Suprapubic skin (tissue), 4 donors: ENCODE data around the gene GAP43.

Experiments
- POLR2A ChIP-seq, 2 donors: fragments of 450-650 bp; IDR thresholded peaks; one replicate each; pipeline ENCODE4 v1.6.1; 2017; ENCODE audit warnings: antibody characterized with exemption in 2 of 2, mild to moderate bottlenecking in 2 of 2, moderate library complexity in 2 of 2
- POLR2AphosphoS5 ChIP-seq, 3 donors: sonication (generic); formaldehyde crosslinking; IDR thresholded peaks; one replicate each; pipeline ENCODE4 v1.6.1; 2017; ENCODE audit warnings: antibody characterized with exemption in 3 of 3
- TF ChIP-seq, protein P1 (sequence below), 2 donors: fragments of 200-600 bp in 1 of 2; fragments of 450-650 bp in 1 of 2; sonication (generic) in 1 of 2; IDR thresholded peaks; one replicate each; pipeline ENCODE4 v1.5.1; 2016 to 2019; ENCODE audit warnings: antibody characterized with exemption in 2 of 2, mild to moderate bottlenecking in 1 of 2, moderate library complexity in 1 of 2

DNA sequence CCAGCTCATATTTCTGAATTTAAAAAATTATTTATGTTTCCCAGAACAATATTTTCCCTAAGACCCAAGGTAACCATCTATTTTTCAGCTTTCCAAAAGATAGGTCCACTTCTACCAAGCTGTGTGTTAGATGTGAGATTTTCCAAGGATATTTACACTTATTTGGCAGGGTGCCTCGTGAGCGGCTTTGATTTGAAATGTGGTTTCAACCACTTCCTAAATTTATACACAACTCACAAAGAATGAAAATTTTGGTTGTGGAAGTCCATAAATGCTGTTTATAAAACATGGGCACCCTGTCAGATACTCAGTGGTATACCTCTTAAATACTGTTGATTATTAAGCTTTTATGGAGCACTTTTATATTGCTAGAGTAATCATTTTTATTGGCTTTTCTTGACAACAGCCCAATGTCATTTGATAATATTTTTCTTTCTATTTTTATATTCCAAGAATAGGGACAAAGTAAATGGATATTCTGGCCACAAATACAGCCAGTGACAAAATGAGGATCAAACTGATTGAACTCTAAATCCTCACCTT lies 57.6 kb downstream of the GAP43 start:
- TF ChIP-seq, protein P1, sequence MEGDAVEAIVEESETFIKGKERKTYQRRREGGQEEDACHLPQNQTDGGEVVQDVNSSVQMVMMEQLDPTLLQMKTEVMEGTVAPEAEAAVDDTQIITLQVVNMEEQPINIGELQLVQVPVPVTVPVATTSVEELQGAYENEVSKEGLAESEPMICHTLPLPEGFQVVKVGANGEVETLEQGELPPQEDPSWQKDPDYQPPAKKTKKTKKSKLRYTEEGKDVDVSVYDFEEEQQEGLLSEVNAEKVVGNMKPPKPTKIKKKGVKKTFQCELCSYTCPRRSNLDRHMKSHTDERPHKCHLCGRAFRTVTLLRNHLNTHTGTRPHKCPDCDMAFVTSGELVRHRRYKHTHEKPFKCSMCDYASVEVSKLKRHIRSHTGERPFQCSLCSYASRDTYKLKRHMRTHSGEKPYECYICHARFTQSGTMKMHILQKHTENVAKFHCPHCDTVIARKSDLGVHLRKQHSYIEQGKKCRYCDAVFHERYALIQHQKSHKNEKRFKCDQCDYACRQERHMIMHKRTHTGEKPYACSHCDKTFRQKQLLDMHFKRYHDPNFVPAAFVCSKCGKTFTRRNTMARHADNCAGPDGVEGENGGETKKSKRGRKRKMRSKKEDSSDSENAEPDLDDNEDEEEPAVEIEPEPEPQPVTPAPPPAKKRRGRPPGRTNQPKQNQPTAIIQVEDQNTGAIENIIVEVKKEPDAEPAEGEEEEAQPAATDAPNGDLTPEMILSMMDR (IDR thresholded peaks at IDR 0.05), result no peak
- TF ChIP-seq POLR2A (IDR thresholded peaks at IDR 0.05) (no peak), POLR2AphosphoS5 (IDR thresholded peaks at IDR 0.05) (no peak)
